HUES48 (cell line): Measurements from ENCODE around the gene PRKN.

Experiments used
- H3K27ac ChIP-seq: one replicate; pipeline ENCODE4 v1.7.0; 2013; ENCODE audit warnings: low read depth, low read length, inconsistent platforms
- H3K27me3 ChIP-seq: 2 replicates; pipeline ENCODE4 v1.6.1; 2013; ENCODE audit warnings: mild to moderate bottlenecking, low read length; ENCODE audit not compliant: control insufficient read depth, insufficient read depth
- H3K36me3 ChIP-seq: 2 replicates; pipeline ENCODE4 v1.6.1; 2013; ENCODE audit warnings: low read length; ENCODE audit not compliant: control insufficient read depth, insufficient read depth
- H3K4me1 ChIP-seq: 2 replicates; pipeline ENCODE4 v1.6.1; 2013; ENCODE audit warnings: mild to moderate bottlenecking, low read length; ENCODE audit not compliant: control insufficient read depth, insufficient read depth
- H3K4me3 ChIP-seq: 2 replicates; pipeline ENCODE4 v1.5.1; 2013; ENCODE audit warnings: mild to moderate bottlenecking, low read depth, low read length
- H3K9ac ChIP-seq: 2 replicates; pipeline ENCODE4 v1.6.1; 2013; ENCODE audit warnings: mild to moderate bottlenecking, low read depth, low read length, moderate library complexity
- H3K9me3 ChIP-seq: 2 replicates; pipeline ENCODE4 v1.6.1; 2013; ENCODE audit warnings: low read length; ENCODE audit not compliant: control insufficient read depth, insufficient read depth

The PRKN gene

GRCh38 chr6:162026843-162027242 lies 700.7 kb downstream of the PRKN start:
- H3K27me3 ChIP-seq: no peaks in the 10 kb centered on the region
- no peak overlapping the region for H3K4me3 ChIP-seq
- no peak overlapping the region for H3K27ac ChIP-seq
- no peaks in the 10 kb centered on the region for H3K4me1 ChIP-seq
- no peak overlapping the region for H3K9ac ChIP-seq
- H3K9me3 ChIP-seq: no peaks in the 10 kb centered on the region
- no peaks in the 10 kb centered on the region for H3K36me3 ChIP-seq

GRCh38 chr6:162026031-162026430 lies 701.5 kb downstream of the PRKN start:
- no peak overlapping the region for H3K9ac ChIP-seq
- no peaks in the 10 kb centered on the region for H3K4me1 ChIP-seq
- no peaks in the 10 kb centered on the region for H3K27me3 ChIP-seq
- no peaks in the 10 kb centered on the region for H3K9me3 ChIP-seq
- no peak overlapping the region for H3K27ac ChIP-seq
- H3K4me3 ChIP-seq: no peak overlapping the region
- no peaks in the 10 kb centered on the region for H3K36me3 ChIP-seq

- H3K4me1 ChIP-seq: no peaks in the 10 kb centered on the region
- H3K27me3 ChIP-seq: no peaks in the 10 kb centered on the region
- no peaks in the 10 kb centered on the region for H3K36me3 ChIP-seq
- H3K27ac ChIP-seq: no peak overlapping the region
- no peak overlapping the region for H3K4me3 ChIP-seq
- H3K9ac ChIP-seq: no peak overlapping the region
- no peaks in the 10 kb centered on the region for H3K9me3 ChIP-seq
Observed at GRCh38 chr6:162019349-162019748, 708.2 kb downstream of the PRKN start.

GRCh38 chr6:162017536-162017935 lies 710.0 kb downstream of the PRKN start:
- H3K27ac ChIP-seq: no peak overlapping the region
- H3K4me3 ChIP-seq: no peak overlapping the region
- no peaks in the 10 kb centered on the region for H3K9me3 ChIP-seq
- H3K9ac ChIP-seq: no peak overlapping the region
- H3K36me3 ChIP-seq: no peaks in the 10 kb centered on the region
- H3K4me1 ChIP-seq: no peaks in the 10 kb centered on the region
- H3K27me3 ChIP-seq: no peaks in the 10 kb centered on the region

GRCh38 chr6:162014069-162014811 lies 713.3 kb downstream of the PRKN start:
- Histone ChIP-seq H3K36me3 (no peaks in the 10 kb centered on the region), H3K4me1 (no peaks in the 10 kb centered on the region), H3K27me3 (no peaks in the 10 kb centered on the region), H3K27ac (no peak overlapping the region), H3K4me3 (no peak overlapping the region), H3K9ac (no peak overlapping the region), H3K9me3 (no peaks in the 10 kb centered on the region)

- no peak overlapping the region for H3K9ac ChIP-seq
- H3K27ac ChIP-seq: no peak overlapping the region
- no peaks in the 10 kb centered on the region for H3K27me3 ChIP-seq
- no peak overlapping the region for H3K4me3 ChIP-seq
- H3K9me3 ChIP-seq: no peaks in the 10 kb centered on the region
- H3K36me3 ChIP-seq: no peaks in the 10 kb centered on the region
- no peaks in the 10 kb centered on the region for H3K4me1 ChIP-seq
Observed at GRCh38 chr6:162005372-162005771, 722.2 kb downstream of the PRKN start.

GRCh38 chr6:161996783-161997182 lies 730.8 kb downstream of the PRKN start:
- H3K27ac ChIP-seq: no peak overlapping the region
- no peaks in the 10 kb centered on the region for H3K9me3 ChIP-seq
- H3K27me3 ChIP-seq: no peaks in the 10 kb centered on the region
- no peaks in the 10 kb centered on the region for H3K4me1 ChIP-seq
- H3K9ac ChIP-seq: no peak overlapping the region
- H3K36me3 ChIP-seq: no peaks in the 10 kb centered on the region
- no peak overlapping the region for H3K4me3 ChIP-seq

- no peaks in the 10 kb centered on the region for H3K36me3 ChIP-seq
- no peak overlapping the region for H3K4me3 ChIP-seq
- H3K9me3 ChIP-seq: no peaks in the 10 kb centered on the region
- no peak overlapping the region for H3K27ac ChIP-seq
- H3K4me1 ChIP-seq: no peaks in the 10 kb centered on the region
- no peaks in the 10 kb centered on the region for H3K27me3 ChIP-seq
- H3K9ac ChIP-seq: no peak overlapping the region
Observed at GRCh38 chr6:161985876-161986423, 741.6 kb downstream of the PRKN start.

GRCh38 chr6:161984713-161985112 lies 742.9 kb downstream of the PRKN start:
- H3K27me3 ChIP-seq: no peaks in the 10 kb centered on the region
- H3K4me3 ChIP-seq: no peak overlapping the region
- no peak overlapping the region for H3K27ac ChIP-seq
- H3K9me3 ChIP-seq: no peaks in the 10 kb centered on the region
- H3K36me3 ChIP-seq: no peaks in the 10 kb centered on the region
- no peak overlapping the region for H3K9ac ChIP-seq
- no peaks in the 10 kb centered on the region for H3K4me1 ChIP-seq

GRCh38 chr6:161976553-161976952 lies 751.0 kb downstream of the PRKN start:
- Histone ChIP-seq H3K27ac (no peak overlapping the region), H3K9ac (no peak overlapping the region), H3K4me3 (no peak overlapping the region), H3K4me1 (no peaks in the 10 kb centered on the region), H3K9me3 (peaks cover 6% of the 10 kb centered on the region; the same call in 1 of the 2 replicates), H3K27me3 (no peaks in the 10 kb centered on the region), H3K36me3 (no peaks in the 10 kb centered on the region)

- no peaks in the 10 kb centered on the region for H3K36me3 ChIP-seq
- peaks cover 6% of the 10 kb centered on the region; the same call in 1 of the 2 replicates for H3K9me3 ChIP-seq
- no peaks in the 10 kb centered on the region for H3K27me3 ChIP-seq
- H3K9ac ChIP-seq: no peak overlapping the region
- H3K4me3 ChIP-seq: no peak overlapping the region
- H3K4me1 ChIP-seq: no peaks in the 10 kb centered on the region
- no peak overlapping the region for H3K27ac ChIP-seq
Observed at GRCh38 chr6:161973064-161973463, 754.5 kb downstream of the PRKN start.
